Endothelial cell of umbilical vein (primary cell): Measurements from ENCODE around the gene RNF146. TPM values are rescaled to one million over a fixed set of nuclear protein-coding genes. Genes with fewer than 3 reads are reported as not detected.
A peak's percentile ranks its signal among the peaks of the same experiment; 100 is the strongest.

Source experiments
- BruUV-seq: library from RNA; stranded (reverse); fragments of 400-500 nt; replicated peaks from 2 replicates; lab custom pipeline; 2021; lab: Mats Ljungman, UMichigan
- CTCF ChIA-PET: fragments of 300-600, 350-600 bp; sonication (Branson Sonifier 250); formaldehyde crosslinking; loops from one replicate; lab custom pipeline; 2021; ENCODE audit warnings: antibody characterized with exemption, inconsistent platforms; lab: Charles Lee
- POLR2A ChIA-PET: fragments of 300-600, 350-600 bp; sonication (Branson Sonifier 250); formaldehyde crosslinking; loops from one replicate; lab custom pipeline; 2021; ENCODE audit warnings: antibody characterized with exemption, inconsistent platforms; lab: Charles Lee
- DNase-seq: peaks from one replicate; pipeline ENCODE4 v3.0.0-alpha.2; 2011; ENCODE audit warnings: low read depth, low spot score
- FAIRE-seq: peaks from 2 replicates; lab custom pipeline; 2011; peaks lifted over from hg19 to GRCh38; lab: Jason Lieb, UNC
- H2AFZ ChIP-seq: 2 replicates; pipeline ENCODE4 v1.6.0; 2012; ENCODE audit warnings: low read depth, low read length, control low read depth, inconsistent platforms
- H3K27ac ChIP-seq: 2 replicates; pipeline ENCODE4 v1.5.1; 2011; ENCODE audit warnings: low read depth, mild to moderate bottlenecking, control low read depth, low read length, moderate library complexity; ENCODE audit not compliant: insufficient read depth
- H3K27me3 ChIP-seq, 2 experiments: 2 replicates each; pipeline versions ENCODE4 v1.6.0 to v1.6.1; 2011; ENCODE audit warnings: low read length in 2 of 2, mixed read lengths in 1 of 2; ENCODE audit not compliant: control insufficient read depth in 2 of 2, insufficient read depth in 2 of 2
- H3K36me3 ChIP-seq, 2 experiments: 2 replicates in 1 of 2; 3 replicates in 1 of 2; pipeline ENCODE4 v1.5.1; 2011; ENCODE audit warnings: low read length in 2 of 2, mild to moderate bottlenecking in 1 of 2, moderate library complexity in 1 of 2; ENCODE audit not compliant: control insufficient read depth in 2 of 2, insufficient read depth in 2 of 2; ENCODE audit errors: extremely low read depth in 1 of 2
- H3K4me1 ChIP-seq: 3 replicates; pipeline ENCODE4 v1.5.1; 2011; ENCODE audit warnings: mild to moderate bottlenecking, low read length; ENCODE audit not compliant: control insufficient read depth, insufficient read depth; ENCODE audit errors: extremely low read depth
- H3K4me2 ChIP-seq: 2 replicates; pipeline ENCODE4 v1.6.1; 2011; ENCODE audit warnings: low read length, control low read depth, mixed read lengths; ENCODE audit not compliant: insufficient read depth
- H3K4me3 ChIP-seq, 3 experiments: fragments of 200-600 bp in 1 of 3; sonication (generic), shearing (Covaris generic) in 1 of 3; replicated peaks in 1 of 3; 2 replicates each; pipeline ENCODE4 v1.5.1; 2011 to 2016; ENCODE audit warnings: control low read depth in 3 of 3, low read length in 3 of 3, mild to moderate bottlenecking in 2 of 3, inconsistent platforms in 1 of 3, low read depth in 1 of 3, moderate library complexity in 1 of 3; ENCODE audit not compliant: insufficient read depth in 1 of 3
- H3K79me2 ChIP-seq: 2 replicates; pipeline ENCODE4 v1.6.0; 2012; ENCODE audit warnings: low read length, inconsistent platforms; ENCODE audit not compliant: control insufficient read depth, insufficient read depth
- H3K9ac ChIP-seq: replicated peaks from 2 replicates; pipeline ENCODE3; 2011; ENCODE audit warnings: low read length, control low read depth; ENCODE audit not compliant: insufficient read depth; ENCODE audit errors: extremely low read depth
- H3K9me1 ChIP-seq: replicated peaks from 3 replicates; pipeline ENCODE4 v1.6.0; 2011; ENCODE audit warnings: mild to moderate bottlenecking, low read length; ENCODE audit not compliant: control insufficient read depth, insufficient read depth; ENCODE audit errors: extremely low read depth
- H3K9me3 ChIP-seq: replicated peaks from 2 replicates; pipeline ENCODE4 v1.5.1; 2012; ENCODE audit warnings: low read length, inconsistent platforms; ENCODE audit not compliant: control insufficient read depth, insufficient read depth
- H4K20me1 ChIP-seq: replicated peaks from 2 replicates; pipeline ENCODE3; 2011; ENCODE audit warnings: mild to moderate bottlenecking, low read length; ENCODE audit not compliant: control insufficient read depth, insufficient read depth; ENCODE audit errors: extremely low read depth
- CTCF ChIP-seq, 2 donors: IDR thresholded peaks; 1 replicate in 1 of 2; 2 replicates in 1 of 2; pipeline ENCODE4 v1.5.1; 2011; ENCODE audit warnings: low read length in 2 of 2, mild to moderate bottlenecking in 2 of 2, moderate library complexity in 2 of 2, control low read depth in 1 of 2, inconsistent platforms in 1 of 2, low read depth in 1 of 2; ENCODE audit not compliant: insufficient read depth in 1 of 2; ENCODE audit errors: extremely low read depth in 1 of 2
- EZH2 ChIP-seq: IDR thresholded peaks from 2 replicates; pipeline ENCODE4 v1.6.1; 2012; ENCODE audit warnings: borderline replicate concordance, low read depth, mild to moderate bottlenecking, moderate library complexity, low read length, inconsistent platforms; ENCODE audit not compliant: severe bottlenecking
- FOS ChIP-seq: IDR thresholded peaks from 2 replicates; pipeline ENCODE4 v1.6.1; 2011; ENCODE audit warnings: mild to moderate bottlenecking, low read length, moderate library complexity, borderline replicate concordance; ENCODE audit not compliant: insufficient read depth
- GATA2 ChIP-seq: IDR thresholded peaks from 2 replicates; pipeline ENCODE4 v1.7.0; 2011; ENCODE audit warnings: low read depth, mild to moderate bottlenecking, moderate library complexity, mixed read lengths, low read length; ENCODE audit not compliant: insufficient read length, insufficient read depth
- JUN ChIP-seq: IDR thresholded peaks from 2 replicates; pipeline ENCODE4 v1.6.1; 2011; ENCODE audit warnings: borderline replicate concordance, low read depth; ENCODE audit not compliant: insufficient read length, insufficient read depth
- MAX ChIP-seq: IDR thresholded peaks from 2 replicates; pipeline ENCODE4 v1.6.1; 2011; ENCODE audit not compliant: insufficient read depth, insufficient read length
- MYC ChIP-seq: IDR thresholded peaks from one replicate; pipeline ENCODE4 v1.6.1; 2011; ENCODE audit warnings: mild to moderate bottlenecking, low read depth, low read length
- POLR2A ChIP-seq: IDR thresholded peaks from 2 replicates; pipeline ENCODE4 v1.6.1; 2012; ENCODE audit warnings: low read depth, mild to moderate bottlenecking, control low read depth, low read length
- POLR2AphosphoS5 ChIP-seq: IDR thresholded peaks from 2 replicates; pipeline ENCODE4 v1.6.1; 2012; ENCODE audit warnings: low read depth, mild to moderate bottlenecking, control low read depth, low read length, moderate library complexity; ENCODE audit not compliant: insufficient read depth
- dilution Hi-C: fragments of 300-500 bp; cut with MboI; formaldehyde crosslinking; loops from one replicate; pipeline ENCODE4 v1.15.0; 2019; ENCODE audit warnings: low sequenced_read_pairs; ENCODE audit not compliant: extremely low pct_ligation_motif_present
- intact Hi-C: fragments of 100-400 bp; cut with micrococcal nuclease; formaldehyde crosslinking; loops from one replicate; pipeline ENCODE4 v1.10.0; 2022
- polyA plus RNA-seq, 4 experiments: library from polyadenylated mRNA; depleted of rRNA in 3 of 4; stranded (reverse) in 3 of 4; unstranded in 1 of 4; fragments of >200 nt; gene quantifications; 2 replicates each; pipeline versions ENCODE4 v1.2.1 to v1.2.3, GENCODE V29; 2011 to 2012; ENCODE audit warnings: missing spikeins in 1 of 4
- total RNA-seq: library from RNA; stranded (reverse); gene quantifications from 2 replicates; pipeline ENCODE4 v1.2.3, GENCODE V29; 2021

Gene RNF146
- total and polyA plus RNA-seq, 2 donors (not counting 3 experiments of a cell fraction or from before 2014, with no cell fraction given): 37.5 to 48.1 TPM

GRCh38 chr6:127289934-127290333 is 23.3 kb downstream of the RNF146 start:
- CTCF ChIA-PET: interaction anchor here (0.8 to 1.6 kb wide), 4 partner anchors 11 to 130 kb away, joined by 3 to 13 read pairs (median 3); no protein-coding TSS in a partner anchor
- H3K79me2 ChIP-seq: peaks cover 2% of the 10 kb centered on the region
- H4K20me1 ChIP-seq: no peaks in the 10 kb centered on the region
- BruUV-seq: TSS peak; percentile 36
- H3K4me1 ChIP-seq: no peaks in the 10 kb centered on the region
- H2AFZ ChIP-seq: no peak overlapping the region
- DNase-seq: no peak
- H3K36me3 ChIP-seq: peaks cover 11 to 17% of the 10 kb centered on the region in 2 experiments
- H3K27ac ChIP-seq: no peak overlapping the region
- no peak for TF ChIP-seq POLR2AphosphoS5
- no peak for TF ChIP-seq EZH2
- TF ChIP-seq MYC: no peak
- TF ChIP-seq MAX: no peak
- no peak for TF ChIP-seq GATA2
- TF ChIP-seq CTCF (IDR thresholded peaks at IDR 0.05; ENCODE audit: extremely low read depth in 1 of 2, insufficient read depth in 1 of 2, low read depth in 1 of 2, low read length in 2 of 2): no peak
- no peak for TF ChIP-seq FOS
- TF ChIP-seq POLR2A: no peak
- no peak for TF ChIP-seq JUN
- POLR2A ChIA-PET: interaction anchor here (1.1 kb wide), 1 partner anchor 24 kb away, joined by 3 read pairs; the partner anchor contains the start of gene RNF146
- dilution Hi-C loops (no loop called here), intact Hi-C loops (no loop called here)
- no peaks in the 10 kb centered on the region for H3K9me3 ChIP-seq
- no peak overlapping the region for H3K9ac ChIP-seq
- H3K27me3 ChIP-seq: no peaks in the 10 kb centered on the region
- no peak overlapping the region for H3K4me3 ChIP-seq
- no peaks in the 10 kb centered on the region for H3K9me1 ChIP-seq
- FAIRE-seq: no peak
- H3K4me2 ChIP-seq: no peak overlapping the region
